ENCODE results near the gene LGALS3BP. TPM values are rescaled to one million over a fixed set of nuclear protein-coding genes. Genes with fewer than 3 reads are reported as not detected.
"Not testable (repeated sequence)": the region's sequence is repeated elsewhere in the genome, so short reads cannot be mapped to it uniquely, and the experiment has no call there.

Gene LGALS3BP
- total RNA-seq, 1 experiment from 2014 or later, result 361 TPM

- POLR2A ChIA-PET, result no interaction called here
- in situ Hi-C loops (cut with HindIII; ENCODE audit: low pct_unique_long_range_greater_than_20kb, low sequenced_read_pairs) (no loop called here), intact Hi-C loops (cut with micrococcal nuclease; ENCODE audit: unreplicated experiment) (no loop called here)
- Histone ChIP-seq H3K36me3 (ENCODE audit: control insufficient read depth, insufficient read depth, low read length) (no peaks in the 10 kb centered on the region; the same call in 1 of the 2 replicates), H3K4me1 (ENCODE audit: control insufficient read depth, insufficient read depth, low read length) (peaks cover 16% of the 10 kb centered on the region), H3K4me3 (ENCODE audit: low read depth in 2 of 2, low read length in 2 of 2) (no peak overlapping the region), H3K9me3 (ENCODE audit: control insufficient read depth, insufficient read depth, low read depth, low read length) (no peaks in the 10 kb centered on the region), H3K27me3 (ENCODE audit: control insufficient read depth, insufficient read depth, low read length) (peaks cover 29% of the 10 kb centered on the region), H3K27ac (ENCODE audit: low read length) (no peak overlapping the region)
- BruUV-seq (replicated peaks), result no TSS peak
- CTCF ChIA-PET, result interaction anchor here (1.1 kb wide), 1 partner anchor 23 kb away, joined by 3 read pairs; no protein-coding TSS in a partner anchor
- ATAC-seq (no peak), DNase-seq (ENCODE audit: low read depth, low spot score) (no peak)
- no peak for TF ChIP-seq POLR2AphosphoS5 (IDR thresholded peaks at IDR 0.05; ENCODE audit: low read depth, low read length)
- TF ChIP-seq, protein P1, sequence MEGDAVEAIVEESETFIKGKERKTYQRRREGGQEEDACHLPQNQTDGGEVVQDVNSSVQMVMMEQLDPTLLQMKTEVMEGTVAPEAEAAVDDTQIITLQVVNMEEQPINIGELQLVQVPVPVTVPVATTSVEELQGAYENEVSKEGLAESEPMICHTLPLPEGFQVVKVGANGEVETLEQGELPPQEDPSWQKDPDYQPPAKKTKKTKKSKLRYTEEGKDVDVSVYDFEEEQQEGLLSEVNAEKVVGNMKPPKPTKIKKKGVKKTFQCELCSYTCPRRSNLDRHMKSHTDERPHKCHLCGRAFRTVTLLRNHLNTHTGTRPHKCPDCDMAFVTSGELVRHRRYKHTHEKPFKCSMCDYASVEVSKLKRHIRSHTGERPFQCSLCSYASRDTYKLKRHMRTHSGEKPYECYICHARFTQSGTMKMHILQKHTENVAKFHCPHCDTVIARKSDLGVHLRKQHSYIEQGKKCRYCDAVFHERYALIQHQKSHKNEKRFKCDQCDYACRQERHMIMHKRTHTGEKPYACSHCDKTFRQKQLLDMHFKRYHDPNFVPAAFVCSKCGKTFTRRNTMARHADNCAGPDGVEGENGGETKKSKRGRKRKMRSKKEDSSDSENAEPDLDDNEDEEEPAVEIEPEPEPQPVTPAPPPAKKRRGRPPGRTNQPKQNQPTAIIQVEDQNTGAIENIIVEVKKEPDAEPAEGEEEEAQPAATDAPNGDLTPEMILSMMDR (IDR thresholded peaks at IDR 0.05), result no peak
Observed at GRCh38 chr17:79022507-79022991, 42.8 kb upstream of the LGALS3BP start.

DNA sequence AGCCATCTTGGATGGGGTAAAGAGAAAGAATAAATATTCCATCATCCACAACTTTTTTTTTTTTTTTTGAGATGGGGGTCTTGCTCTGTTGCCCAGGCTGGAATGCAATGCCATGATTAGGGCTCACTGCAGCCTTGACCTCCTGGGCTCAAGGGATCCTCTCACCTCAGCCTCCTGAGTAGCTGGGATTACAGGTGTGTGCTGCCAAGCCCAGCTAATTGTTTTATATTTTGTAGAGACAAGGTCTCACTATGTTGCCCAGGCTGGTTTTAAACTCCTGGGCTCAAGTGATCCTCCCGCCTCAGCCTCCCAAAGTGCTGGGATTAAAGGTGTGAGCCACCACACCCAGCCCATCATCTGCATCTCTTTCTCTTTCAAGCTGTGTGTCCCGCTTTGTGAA is 42.2 kb upstream of the LGALS3BP start:
- BruUV-seq (replicated peaks); ATAC-seq; H3K27ac ChIP-seq (ENCODE audit: low read length); in situ Hi-C loops (cut with HindIII; ENCODE audit: low pct_unique_long_range_greater_than_20kb, low sequenced_read_pairs); DNase-seq (ENCODE audit: low read depth, low spot score); H3K4me3 ChIP-seq (ENCODE audit: low read depth in 2 of 2, low read length in 2 of 2); H3K36me3 ChIP-seq (ENCODE audit: control insufficient read depth, insufficient read depth, low read length); intact Hi-C loops (cut with micrococcal nuclease; ENCODE audit: unreplicated experiment); POLR2A ChIA-PET; H3K9me3 ChIP-seq (ENCODE audit: control insufficient read depth, insufficient read depth, low read depth, low read length): not testable (repeated sequence)
- Histone ChIP-seq H3K27me3 (ENCODE audit: control insufficient read depth, insufficient read depth, low read length) (peaks cover 29% of the 10 kb centered on the region), H3K4me1 (ENCODE audit: control insufficient read depth, insufficient read depth, low read length) (peaks cover 11% of the 10 kb centered on the region)
- CTCF ChIA-PET, result interaction anchor here (0.9 to 1.1 kb wide), 2 partner anchors 13 to 23 kb away, joined by 3 read pairs; no protein-coding TSS in a partner anchor

DNA sequence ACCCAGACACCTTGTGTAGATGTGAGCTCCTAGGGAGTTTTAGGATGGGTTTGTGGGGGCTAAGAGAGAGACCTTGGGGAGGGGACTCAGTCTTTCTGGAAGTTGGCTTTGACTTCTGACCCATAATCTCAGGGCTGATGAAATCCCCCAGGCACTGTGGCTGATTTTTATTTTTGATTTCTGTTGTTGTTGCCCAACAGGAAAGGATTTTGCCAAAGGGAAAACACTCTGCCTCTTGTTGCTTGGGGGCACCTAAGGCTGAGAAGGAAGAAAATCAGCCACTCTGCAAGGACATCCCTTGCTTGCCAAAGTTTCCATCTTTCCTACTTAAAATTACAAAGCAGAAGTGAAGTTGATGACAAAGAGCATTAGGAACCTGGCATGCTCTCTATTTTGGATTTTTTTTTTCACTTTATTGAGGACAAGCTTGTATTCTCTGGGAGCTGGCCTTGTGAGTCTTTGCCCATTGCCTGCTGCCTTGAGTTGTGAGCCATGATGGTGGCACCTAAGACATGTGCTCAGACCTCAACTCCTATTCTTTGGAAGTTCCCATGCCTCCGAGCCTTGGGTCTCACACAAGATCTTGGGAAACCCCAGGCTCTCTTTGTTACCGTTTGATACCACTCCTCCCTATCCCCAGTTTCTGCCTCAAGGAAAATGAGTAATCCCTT is 41.0 kb upstream of the LGALS3BP start:
- no TSS peak for BruUV-seq (replicated peaks)
- ChIA-PET POLR2A (no interaction called here), CTCF (interaction anchor here (1.1 kb wide), 1 partner anchor 373 kb away, joined by 3 read pairs; no protein-coding TSS in a partner anchor)
- H3K36me3 ChIP-seq (ENCODE audit: control insufficient read depth, insufficient read depth, low read length), result no peaks in the 10 kb centered on the region; the same call in 1 of the 2 replicates
- intact Hi-C loops (cut with micrococcal nuclease; ENCODE audit: unreplicated experiment) (no loop called here), in situ Hi-C loops (cut with HindIII; ENCODE audit: low pct_unique_long_range_greater_than_20kb, low sequenced_read_pairs) (no loop called here)
- ATAC-seq (no peak), DNase-seq (ENCODE audit: low read depth, low spot score) (no peak)
- H3K4me3 ChIP-seq (ENCODE audit: low read depth in 2 of 2, low read length in 2 of 2), result no peak overlapping the region
- H3K9me3 ChIP-seq (ENCODE audit: control insufficient read depth, insufficient read depth, low read depth, low read length), result no peaks in the 10 kb centered on the region
- no peak overlapping the region for H3K27ac ChIP-seq (ENCODE audit: low read length)
- TF ChIP-seq, protein P2, sequence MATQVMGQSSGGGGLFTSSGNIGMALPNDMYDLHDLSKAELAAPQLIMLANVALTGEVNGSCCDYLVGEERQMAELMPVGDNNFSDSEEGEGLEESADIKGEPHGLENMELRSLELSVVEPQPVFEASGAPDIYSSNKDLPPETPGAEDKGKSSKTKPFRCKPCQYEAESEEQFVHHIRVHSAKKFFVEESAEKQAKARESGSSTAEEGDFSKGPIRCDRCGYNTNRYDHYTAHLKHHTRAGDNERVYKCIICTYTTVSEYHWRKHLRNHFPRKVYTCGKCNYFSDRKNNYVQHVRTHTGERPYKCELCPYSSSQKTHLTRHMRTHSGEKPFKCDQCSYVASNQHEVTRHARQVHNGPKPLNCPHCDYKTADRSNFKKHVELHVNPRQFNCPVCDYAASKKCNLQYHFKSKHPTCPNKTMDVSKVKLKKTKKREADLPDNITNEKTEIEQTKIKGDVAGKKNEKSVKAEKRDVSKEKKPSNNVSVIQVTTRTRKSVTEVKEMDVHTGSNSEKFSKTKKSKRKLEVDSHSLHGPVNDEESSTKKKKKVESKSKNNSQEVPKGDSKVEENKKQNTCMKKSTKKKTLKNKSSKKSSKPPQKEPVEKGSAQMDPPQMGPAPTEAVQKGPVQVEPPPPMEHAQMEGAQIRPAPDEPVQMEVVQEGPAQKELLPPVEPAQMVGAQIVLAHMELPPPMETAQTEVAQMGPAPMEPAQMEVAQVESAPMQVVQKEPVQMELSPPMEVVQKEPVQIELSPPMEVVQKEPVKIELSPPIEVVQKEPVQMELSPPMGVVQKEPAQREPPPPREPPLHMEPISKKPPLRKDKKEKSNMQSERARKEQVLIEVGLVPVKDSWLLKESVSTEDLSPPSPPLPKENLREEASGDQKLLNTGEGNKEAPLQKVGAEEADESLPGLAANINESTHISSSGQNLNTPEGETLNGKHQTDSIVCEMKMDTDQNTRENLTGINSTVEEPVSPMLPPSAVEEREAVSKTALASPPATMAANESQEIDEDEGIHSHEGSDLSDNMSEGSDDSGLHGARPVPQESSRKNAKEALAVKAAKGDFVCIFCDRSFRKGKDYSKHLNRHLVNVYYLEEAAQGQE (IDR thresholded peaks at IDR 0.05; ENCODE audit: insufficient read depth in 1 of 2, low read depth in 2 of 2, low read length in 1 of 2), result no peak
- TF ChIP-seq POLR2AphosphoS5 (IDR thresholded peaks at IDR 0.05; ENCODE audit: low read depth, low read length), result no peak
- TF ChIP-seq, protein P1 (IDR thresholded peaks at IDR 0.05), result no peak
- no peak for TF ChIP-seq SIN3A (IDR thresholded peaks at IDR 0.05; ENCODE audit: borderline replicate concordance, insufficient read depth, low read depth, low read length)
- TF ChIP-seq TCF7L2 (IDR thresholded peaks at IDR 0.05; ENCODE audit: low read depth, low read length), result no peak
- peaks cover 26% of the 10 kb centered on the region for H3K27me3 ChIP-seq (ENCODE audit: control insufficient read depth, insufficient read depth, low read length)
- peaks cover 5% of the 10 kb centered on the region for H3K4me1 ChIP-seq (ENCODE audit: control insufficient read depth, insufficient read depth, low read length)

All from Panc1 (cell line).